Testis (tissue), 3 donors: ENCODE data around the gene LPCAT2. TPM values are rescaled to one million over a fixed set of nuclear protein-coding genes. Genes with fewer than 3 reads are reported as not detected.

ENCODE experiments used
- DNase-seq: peaks from one replicate; pipeline ENCODE4 v3.0.0-alpha.2; 2019
- H3K27ac ChIP-seq, 2 donors: fragments of 200-600 bp; sonication (generic); one replicate each; pipeline ENCODE4 v1.5.1; 2019
- H3K27me3 ChIP-seq: fragments of 200-600 bp; sonication (generic); one replicate; pipeline ENCODE4 v1.5.1; 2019
- H3K36me3 ChIP-seq: fragments of 200-600 bp; sonication (generic); one replicate; pipeline ENCODE4 v1.5.1; 2017; ENCODE audit warnings: low read depth; ENCODE audit errors: missing control alignments
- H3K4me1 ChIP-seq: fragments of 200-600 bp; sonication (generic); one replicate; pipeline ENCODE4 v1.5.1; 2019
- H3K4me3 ChIP-seq, 2 donors: fragments of 200-600 bp; sonication (generic); one replicate each; pipeline ENCODE4 v1.5.1; 2017 to 2019
- H3K9me3 ChIP-seq: fragments of 200-600 bp; sonication (generic); one replicate; pipeline ENCODE4 v1.5.1; 2017
- CTCF ChIP-seq, 3 experiments: fragments of 450-650 bp in 2 of 3; fragments of 200-600 bp in 1 of 3; sonication (generic) in 1 of 3; IDR thresholded peaks; one replicate each; pipeline ENCODE4 v1.5.1; 2016 to 2019; ENCODE audit warnings: antibody characterized with exemption in 3 of 3, mild to moderate bottlenecking in 2 of 3, moderate library complexity in 1 of 3
- POLR2A ChIP-seq: fragments of 450-650 bp; IDR thresholded peaks from one replicate; pipeline ENCODE4 v1.6.1; 2017; ENCODE audit warnings: antibody characterized with exemption, mild to moderate bottlenecking, moderate library complexity
- WGBS, 2 donors: methylation state at CpG; one replicate each; pipeline ENCODE4 v1.1.5; 2018; 5-methylcytosine and 5-hydroxymethylcytosine counted together
- intact Hi-C: fragments of 100-400 bp; cut with DNase I; formaldehyde crosslinking; loops from one replicate; pipeline ENCODE4 v1.15.1; 2023; ENCODE audit warnings: low total_unique reads
- polyA plus RNA-seq: library from polyadenylated mRNA; stranded (reverse); fragments of 350-450 nt; fragmentation: Illumina TruSeq; extraction: RNeasy Lipid Tissue Mini Kit (QIAGEN cat#74804); gene quantifications from one replicate; pipeline ENCODE4 v1.2.3, GENCODE V29; 2014; ENCODE audit warnings: low read depth, low replicate concordance; ENCODE audit not compliant: insufficient read depth
- total RNA-seq, 2 donors: library from RNA; depleted of rRNA; stranded (reverse); fragments of >200 nt; gene quantifications; one replicate each; pipeline ENCODE4 v1.2.3, GENCODE V29; 2016

The LPCAT2 gene
- total and polyA plus RNA-seq, 3 donors from 2014 or later = 6.9 to 12.0 (median 8.5) TPM

GRCh38 chr16:55490301-55490700, 18.6 kb upstream of the LPCAT2 start:
- WGBS, 2 donors = 100% methylated on average over 1 to 2 of the region's 2 CpGs

GRCh38 chr16:55491691-55492090, 17.2 kb upstream of the LPCAT2 start:
- 57% methylated on average over 5 to 7 of the region's 7 CpGs for WGBS, 2 donors
- DNase-seq = peak; percentile 24
- H3K36me3 ChIP-seq = no peaks in the 10 kb centered on the region
- H3K4me1 ChIP-seq = peaks cover 15% of the 10 kb centered on the region
- H3K27ac ChIP-seq = peak overlapping the region in 1 of 2 donors; percentile 63
- no peaks in the 10 kb centered on the region for H3K27me3 ChIP-seq
- no peak for TF ChIP-seq POLR2A
- no peak for TF ChIP-seq CTCF (IDR thresholded peaks at IDR 0.05)
- no peak overlapping the region for H3K4me3 ChIP-seq
- no peaks in the 10 kb centered on the region for H3K9me3 ChIP-seq
- intact Hi-C loops = no loop called here

More at GRCh38 chr16:55490301-55490700, 18.6 kb upstream of the LPCAT2 start:
- intact Hi-C loops = no loop called here
- Histone ChIP-seq H3K9me3 (no peaks in the 10 kb centered on the region), H3K27me3 (no peaks in the 10 kb centered on the region), H3K27ac (peak overlapping the region in 1 of 2 donors; percentile 63), H3K4me3 (no peak overlapping the region), H3K4me1 (peaks cover 7% of the 10 kb centered on the region), H3K36me3 (no peaks in the 10 kb centered on the region)
- no peak for TF ChIP-seq POLR2A
- no peak for TF ChIP-seq CTCF (IDR thresholded peaks at IDR 0.05)
- DNase-seq = no peak

- no peaks in the 10 kb centered on the region for H3K27me3 ChIP-seq
- H3K9me3 ChIP-seq = no peaks in the 10 kb centered on the region
- no peak overlapping the region for H3K27ac ChIP-seq
- peaks cover 15% of the 10 kb centered on the region for H3K4me1 ChIP-seq
- TF ChIP-seq CTCF (IDR thresholded peaks at IDR 0.05) = no peak
- no peak for TF ChIP-seq POLR2A
- H3K4me3 ChIP-seq = no peak overlapping the region
- H3K36me3 ChIP-seq = no peaks in the 10 kb centered on the region
- DNase-seq = no peak
- intact Hi-C loops = no loop called here
- 87 to 88% methylated on average over 10 of the region's 10 CpGs for WGBS, 2 donors
Observed at GRCh38 chr16:55492756-55493380, 16.0 kb upstream of the LPCAT2 start.

- intact Hi-C loops = no loop called here
- peak; percentile 82 for DNase-seq
- Histone ChIP-seq H3K4me1 (peaks cover 15% of the 10 kb centered on the region), H3K9me3 (no peaks in the 10 kb centered on the region), H3K27me3 (no peaks in the 10 kb centered on the region), H3K36me3 (no peaks in the 10 kb centered on the region), H3K27ac (no peak overlapping the region), H3K4me3 (no peak overlapping the region)
- WGBS, 2 donors = 22% methylated on average over 3 of the region's 3 CpGs
- TF ChIP-seq CTCF (IDR thresholded peaks at IDR 0.05) (no peak), POLR2A (no peak)
Observed at GRCh38 chr16:55494994-55495421, 13.9 kb upstream of the LPCAT2 start.
